Ovary (tissue), 9 donors: ENCODE results near the gene PTPN7. TPM values are rescaled to one million over a fixed set of nuclear protein-coding genes. Genes with fewer than 3 reads are reported as not detected.
"Not testable (repeated sequence)": the region's sequence is repeated elsewhere in the genome, so short reads cannot be mapped to it uniquely, and the experiment has no call there.

Source experiments
- DNase-seq, 5 donors: peaks; one replicate each; pipeline ENCODE4 v3.0.0-alpha.2; 2019 to 2020
- H3K27ac ChIP-seq, 2 donors: fragments of 200-600 bp; one replicate each; pipeline versions ENCODE4 v1.5.1 to v1.8.0; 2019 to 2022
- H3K27me3 ChIP-seq: fragments of 200-600 bp; one replicate; pipeline ENCODE4 v1.8.0; 2022
- H3K36me3 ChIP-seq: fragments of 200-600 bp; sonication (generic); one replicate; pipeline ENCODE4 v1.5.1; 2019
- H3K4me1 ChIP-seq: one replicate; pipeline ENCODE4 v1.8.1; 2013; ENCODE audit warnings: mild to moderate bottlenecking, moderate library complexity; ENCODE audit not compliant: insufficient read depth
- H3K4me3 ChIP-seq: fragments of 200-600 bp; sonication (generic); one replicate; pipeline ENCODE4 v1.5.1; 2017
- H3K9me3 ChIP-seq, 2 donors: fragments of 200-600 bp in 1 of 2; sonication (generic) in 1 of 2; one replicate each; pipeline versions ENCODE4 v1.5.1 to v1.8.1; 2013 to 2019; ENCODE audit warnings: mild to moderate bottlenecking in 1 of 2, moderate library complexity in 1 of 2
- EP300 ChIP-seq: sonication (generic); formaldehyde crosslinking; IDR thresholded peaks from one replicate; pipeline ENCODE4 v1.6.1; 2017; ENCODE audit warnings: antibody characterized with exemption
- POLR2A ChIP-seq: fragments of 450-650 bp; IDR thresholded peaks from one replicate; pipeline ENCODE4 v1.6.1; 2017; ENCODE audit warnings: antibody characterized with exemption, mild to moderate bottlenecking, moderate library complexity
- WGBS, 3 donors: extraction: QIAGEN DNeasy Blood & Tissue Kit in 1 of 3; methylation state at CpG; one replicate each; pipeline versions ENCODE4 v1.1.5 to v1.1.7; 2013 to 2017; 5-methylcytosine and 5-hydroxymethylcytosine counted together
- intact Hi-C, 4 donors: fragments of 100-400 bp; cut with DNase I; formaldehyde crosslinking; loops; one replicate each; pipeline versions ENCODE4 v1.11.0 to v1.15.1; 2022 to 2023
- polyA plus RNA-seq, 2 donors: library from polyadenylated mRNA; stranded (reverse); fragments of 200-250 nt in 1 of 2; fragments of 350-450 nt in 1 of 2; fragmentation: Illumina TruSeq in 1 of 2; extraction: RNeasy Lipid Tissue Mini Kit (QIAGEN cat#74804) in 1 of 2; gene quantifications; one replicate each; pipeline ENCODE4 v1.2.3, GENCODE V29; 2013 to 2014
- total RNA-seq, 7 donors: library from RNA; depleted of rRNA in 2 of 7; stranded (reverse); fragments of >200 nt in 2 of 7; fragmentation: NEBNext Ultra II Directional in 3 of 7; extraction: Animal tissue kit (Norgen Biotek cat#: 25700) in 3 of 7; gene quantifications; one replicate each; pipeline versions ENCODE4 v1.1.0 to v1.2.4, GENCODE V29; 2016 to 2023
- TF ChIP-seq, protein P1 (sequence below), 3 donors: fragments of 450-650 bp in 2 of 3; fragments of 200-600 bp in 1 of 3; IDR thresholded peaks; one replicate each; pipeline versions ENCODE4 v1.5.1 to v1.8.0; 2016 to 2022; ENCODE audit warnings: antibody characterized with exemption in 3 of 3, mild to moderate bottlenecking in 1 of 3
- donor health status: DM: no; HTN: no; CAD: no; lungs with moderate emphysema.
- donor health status: DM: no; HTN: no; CAD: no.
- donor health status: Bipolar disorder and iron deficiency.
- donor health status: DM: yes; HTN: yes; CAD: no.
- donor health status: DM: no; HTN: no; CAD: no.
- donor health status: DM: yes; HTN: yes; CAD: no.

Gene PTPN7
- total and polyA plus RNA-seq, 9 donors: 0.58 to 15.4 (median 1.7) TPM

DNA sequence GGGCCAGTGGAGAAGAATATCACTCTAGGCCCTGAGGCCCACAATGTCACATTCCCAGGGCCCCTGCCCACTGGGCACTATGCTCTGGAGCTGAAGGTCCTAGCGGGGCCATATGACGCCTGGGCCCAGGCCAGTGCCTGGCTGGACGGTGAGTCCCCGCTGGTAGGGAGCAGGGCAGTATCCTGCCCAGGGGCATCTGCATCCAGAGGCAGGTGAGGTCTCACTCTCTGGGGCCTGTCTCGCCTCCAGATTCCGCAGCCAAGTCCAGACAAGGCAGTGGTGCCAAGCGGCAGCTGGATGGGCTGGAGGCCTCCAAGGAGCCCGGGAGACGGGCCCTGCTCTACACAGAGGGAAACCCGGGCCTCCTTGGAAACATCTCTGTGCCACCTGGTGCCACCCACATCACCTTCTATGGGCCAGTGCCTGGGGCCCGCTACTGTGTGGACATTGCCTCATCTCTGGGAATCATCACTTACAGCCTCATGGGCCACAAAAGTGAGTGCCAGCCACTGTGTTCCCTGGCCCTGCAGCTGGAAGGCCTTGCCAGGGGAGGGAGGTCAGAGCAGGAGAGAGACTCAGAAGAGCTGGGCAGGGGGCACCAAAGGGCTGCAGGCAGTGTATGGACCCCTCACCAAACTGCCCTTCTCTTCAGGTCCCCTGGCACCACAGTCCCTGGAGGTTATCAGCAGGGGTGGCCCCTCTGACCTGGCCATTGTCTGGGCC lies 11.1 kb upstream of the PTPN7 start:
- Histone ChIP-seq H3K9me3 (no peaks in the 10 kb centered on the region), H3K4me3 (no peak overlapping the region), H3K27me3 (no peaks in the 10 kb centered on the region), H3K36me3 (no peaks in the 10 kb centered on the region), H3K4me1 (peaks cover 17% of the 10 kb centered on the region), H3K27ac (no peak overlapping the region)
- no peak for DNase-seq
- TF ChIP-seq POLR2A (no peak), EP300 (no peak)
- TF ChIP-seq, protein P1, sequence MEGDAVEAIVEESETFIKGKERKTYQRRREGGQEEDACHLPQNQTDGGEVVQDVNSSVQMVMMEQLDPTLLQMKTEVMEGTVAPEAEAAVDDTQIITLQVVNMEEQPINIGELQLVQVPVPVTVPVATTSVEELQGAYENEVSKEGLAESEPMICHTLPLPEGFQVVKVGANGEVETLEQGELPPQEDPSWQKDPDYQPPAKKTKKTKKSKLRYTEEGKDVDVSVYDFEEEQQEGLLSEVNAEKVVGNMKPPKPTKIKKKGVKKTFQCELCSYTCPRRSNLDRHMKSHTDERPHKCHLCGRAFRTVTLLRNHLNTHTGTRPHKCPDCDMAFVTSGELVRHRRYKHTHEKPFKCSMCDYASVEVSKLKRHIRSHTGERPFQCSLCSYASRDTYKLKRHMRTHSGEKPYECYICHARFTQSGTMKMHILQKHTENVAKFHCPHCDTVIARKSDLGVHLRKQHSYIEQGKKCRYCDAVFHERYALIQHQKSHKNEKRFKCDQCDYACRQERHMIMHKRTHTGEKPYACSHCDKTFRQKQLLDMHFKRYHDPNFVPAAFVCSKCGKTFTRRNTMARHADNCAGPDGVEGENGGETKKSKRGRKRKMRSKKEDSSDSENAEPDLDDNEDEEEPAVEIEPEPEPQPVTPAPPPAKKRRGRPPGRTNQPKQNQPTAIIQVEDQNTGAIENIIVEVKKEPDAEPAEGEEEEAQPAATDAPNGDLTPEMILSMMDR (IDR thresholded peaks at IDR 0.05): no peak
- intact Hi-C loops: no loop called here
- 94 to 96% (median 96%) methylated on average over 10 to 11 of the region's 11 CpGs for WGBS, 3 donors

DNA sequence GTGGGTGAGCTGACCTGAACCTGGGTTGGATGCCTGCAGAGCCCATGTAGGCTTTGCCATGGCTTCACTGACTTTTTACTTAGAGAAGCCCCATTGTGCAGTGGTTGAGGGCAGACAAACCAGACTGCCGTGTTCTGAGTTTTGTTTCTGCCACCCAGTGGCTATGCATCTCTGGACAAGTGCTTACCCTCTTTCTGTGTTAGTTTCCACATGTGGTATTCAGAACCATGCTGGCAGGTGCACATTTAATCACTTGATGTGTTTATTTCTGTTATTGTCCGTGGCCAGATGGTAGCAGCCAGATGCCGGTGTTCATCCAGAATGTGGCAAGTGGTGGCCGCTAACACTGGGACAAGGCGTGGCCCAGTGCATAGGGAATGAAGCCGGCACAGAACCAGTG lies 10.3 kb upstream of the PTPN7 start:
- DNase-seq: no peak
- no peak overlapping the region for H3K27ac ChIP-seq
- TF ChIP-seq POLR2A (no peak), EP300 (no peak)
- TF ChIP-seq, protein P1 (IDR thresholded peaks at IDR 0.05): no peak
- H3K4me1 ChIP-seq: peaks cover 17% of the 10 kb centered on the region
- H3K9me3 ChIP-seq: no peaks in the 10 kb centered on the region
- no peaks in the 10 kb centered on the region for H3K36me3 ChIP-seq
- 91 to 95% (median 91%) methylated on average over 6 of the region's 6 CpGs for WGBS, 3 donors
- no peak overlapping the region for H3K4me3 ChIP-seq
- H3K27me3 ChIP-seq: no peaks in the 10 kb centered on the region
- intact Hi-C loops: no loop called here

DNA sequence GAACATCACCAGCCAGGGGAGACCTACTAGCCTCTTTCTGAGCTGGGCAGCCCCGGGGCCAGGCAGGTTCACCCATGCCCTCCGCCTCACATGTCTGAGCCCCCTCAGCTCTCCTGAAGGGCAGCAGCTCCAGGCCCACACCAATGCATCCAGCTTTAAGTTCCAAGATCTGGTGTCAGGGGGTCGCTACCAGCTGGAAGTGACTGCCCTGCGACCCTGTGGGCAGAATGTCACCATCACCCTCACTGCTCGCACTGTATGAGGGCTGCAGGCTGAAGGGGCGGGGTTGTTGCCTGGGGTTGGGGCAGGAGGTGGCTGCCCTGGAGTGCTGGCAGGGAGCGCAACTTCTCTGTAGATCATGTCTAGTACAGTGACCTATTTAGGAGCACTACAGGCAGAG lies 8.5 kb upstream of the PTPN7 start:
- peak overlapping the region in 1 of 2 donors; percentile 73 for H3K27ac ChIP-seq
- 84 to 96% (median 92%) methylated on average over 7 of the region's 7 CpGs for WGBS, 3 donors
- H3K4me3 ChIP-seq: no peak overlapping the region
- DNase-seq: no peak
- no peaks in the 10 kb centered on the region for H3K27me3 ChIP-seq
- peaks cover 26% of the 10 kb centered on the region for H3K4me1 ChIP-seq
- no peak for TF ChIP-seq POLR2A
- TF ChIP-seq, protein P1 (IDR thresholded peaks at IDR 0.05): no peak
- no peak for TF ChIP-seq EP300
- H3K36me3 ChIP-seq: no peaks in the 10 kb centered on the region
- no peaks in the 10 kb centered on the region for H3K9me3 ChIP-seq
- intact Hi-C loops: no loop called here

DNA sequence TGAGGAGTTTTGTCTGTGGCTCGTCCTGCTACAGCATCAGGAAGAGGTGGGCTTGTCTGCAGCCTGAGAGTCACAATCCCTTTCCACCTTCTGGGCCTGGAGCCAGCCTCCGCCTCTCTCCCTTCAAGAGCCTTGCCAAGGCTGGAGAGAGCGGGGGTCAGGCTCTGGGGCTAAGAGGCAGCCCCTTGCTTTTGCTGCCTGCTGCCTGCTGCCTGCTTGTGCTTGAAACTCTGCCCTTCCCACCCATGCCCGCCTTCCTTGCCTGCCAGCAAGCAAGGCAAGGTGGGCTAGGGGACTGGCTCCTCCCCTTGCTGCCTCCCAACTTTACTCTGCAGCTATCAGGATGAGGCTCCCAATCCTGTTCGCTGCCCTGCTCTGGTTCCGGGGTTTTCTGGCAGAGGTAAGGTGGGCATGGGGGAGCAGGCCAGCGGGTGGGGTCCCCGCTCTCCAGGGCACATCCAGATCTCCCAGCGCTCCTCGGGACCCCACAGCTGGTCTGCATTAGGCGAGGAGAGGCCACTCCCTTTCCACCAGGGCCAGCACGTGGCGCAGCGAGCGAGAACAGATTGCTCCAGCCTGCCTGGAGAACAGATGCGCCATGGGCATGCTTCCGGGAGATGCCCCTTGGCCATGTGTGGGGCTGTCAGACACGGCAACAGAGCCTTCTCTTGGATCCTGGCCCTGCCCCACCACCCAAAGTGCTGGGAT lies 7.5 kb upstream of the PTPN7 start:
- Histone ChIP-seq H3K27me3 (no peaks in the 10 kb centered on the region), H3K27ac (peak overlapping the region in 1 of 2 donors; percentile 73), H3K4me1 (peaks cover 36% of the 10 kb centered on the region), H3K9me3 (no peaks in the 10 kb centered on the region), H3K4me3 (no peak overlapping the region), H3K36me3 (no peaks in the 10 kb centered on the region)
- TF ChIP-seq EP300: no peak
- TF ChIP-seq, protein P1 (IDR thresholded peaks at IDR 0.05): no peak
- TF ChIP-seq POLR2A: no peak
- DNase-seq: peak; percentile 75 to 89 (median 84)
- intact Hi-C loops: no loop called here
- 11 to 17% (median 12%) methylated on average over 17 to 18 of the region's 18 CpGs for WGBS, 3 donors

DNA sequence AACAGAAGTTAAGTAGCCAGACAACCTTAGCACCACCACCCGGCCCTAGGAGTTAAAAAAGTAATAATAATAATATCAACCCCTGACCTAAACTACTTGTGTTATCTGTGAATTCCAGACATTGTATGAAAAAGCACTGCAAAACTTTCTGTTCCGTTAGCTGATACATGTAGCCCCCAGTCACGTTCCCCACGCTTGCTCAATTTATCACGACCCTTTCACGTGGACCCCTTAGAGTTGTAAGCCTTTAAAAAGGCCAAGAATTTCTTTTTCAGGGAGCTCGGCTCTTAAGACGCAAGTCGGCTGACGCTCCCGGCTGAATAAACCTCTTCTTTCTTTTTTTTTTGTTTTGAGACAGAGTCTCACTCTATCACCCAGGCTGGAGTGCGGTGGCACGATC lies 6.7 kb upstream of the PTPN7 start:
- H3K36me3 ChIP-seq, H3K9me3 ChIP-seq, intact Hi-C loops, H3K27me3 ChIP-seq, DNase-seq, H3K4me3 ChIP-seq: not testable (repeated sequence)
- peak overlapping the region in 1 of 2 donors; percentile 73 for H3K27ac ChIP-seq
- H3K4me1 ChIP-seq: peaks cover 42% of the 10 kb centered on the region
- 14 to 46% (median 19%) methylated on average over 13 of the region's 13 CpGs for WGBS, 3 donors
